GM12892 (cell line): ENCODE data around the gene TSACC.

Experiments
- POLR2A ChIP-seq: IDR thresholded peaks from 2 replicates; pipeline ENCODE4 v1.6.1; 2011; ENCODE audit warnings: low read depth, low read length, control low read depth
- POLR2AphosphoS5 ChIP-seq: IDR thresholded peaks from 2 replicates; pipeline ENCODE4 v1.6.1; 2011; ENCODE audit warnings: low read depth, low read length, control low read depth
- TAF1 ChIP-seq: IDR thresholded peaks from 2 replicates; pipeline ENCODE4 v1.6.1; 2011; ENCODE audit warnings: low read depth, mild to moderate bottlenecking, control low read depth, low read length, borderline replicate concordance

DNA sequence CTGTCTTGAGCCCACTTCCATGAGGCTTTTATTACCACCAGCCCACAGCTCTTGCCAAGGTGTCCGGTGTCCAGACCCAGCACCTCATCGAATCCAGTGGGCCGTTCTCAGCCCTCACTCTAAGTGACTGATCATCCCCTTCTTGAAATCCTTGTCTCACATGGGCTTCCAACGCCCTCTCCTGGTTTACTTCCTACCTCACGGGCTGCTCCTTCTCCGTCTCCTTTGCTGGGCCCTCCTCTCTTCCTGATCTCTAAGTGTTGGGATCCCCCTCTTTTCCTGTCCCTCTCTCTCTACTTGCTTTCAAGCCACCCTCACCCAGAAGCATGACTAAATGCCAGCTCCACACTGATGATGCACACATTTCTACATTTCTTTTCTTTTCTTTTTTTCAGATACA lies 21.6 kb downstream of the TSACC start:
- TF ChIP-seq POLR2A (no peak), POLR2AphosphoS5 (no peak), TAF1 (no peak)
